Fibroblast of mammary gland (primary cell): Measurements from ENCODE around the gene MB21D2.
"Not testable (repeated sequence)": the region's sequence is repeated elsewhere in the genome, so short reads cannot be mapped to it uniquely, and the experiment has no call there.

Experiments
- DNase-seq: peaks from one replicate; pipeline ENCODE4 v3.0.0-alpha.2; 2010; ENCODE audit warnings: low read depth
- H3K4me3 ChIP-seq: 2 replicates; pipeline ENCODE4 v1.5.1; 2011; ENCODE audit warnings: low read depth, mild to moderate bottlenecking, low read length, moderate library complexity; ENCODE audit not compliant: control insufficient read depth
- CTCF ChIP-seq: conservative IDR thresholded peaks from 2 replicates; pipeline ENCODE4 v1.5.1; 2011; ENCODE audit warnings: low read depth, low read length, inconsistent platforms; ENCODE audit not compliant: control insufficient read depth, insufficient read depth

Gene MB21D2

GRCh38 chr3:192917404-192918274 is at the start of gene MB21D2:
Gene MB21D2, minus strand, starts transcription at chr3:192917856. Its CDS starts 16 bp downstream, at chr3:192917840.
- peak; percentile 70 for DNase-seq
- peak within 1 kb of the TSS; percentile 90 for H3K4me3 ChIP-seq
- no peak for TF ChIP-seq CTCF

GRCh38 chr3:192964959-192965719 is 47.5 kb upstream of the MB21D2 start:
- DNase-seq, H3K4me3 ChIP-seq: not testable (repeated sequence)

GRCh38 chr3:192959773-192960172 is 42.1 kb upstream of the MB21D2 start:
- no peak overlapping the region for H3K4me3 ChIP-seq
- no peak for DNase-seq
- TF ChIP-seq CTCF = no peak

GRCh38 chr3:192958219-192958872 is 40.7 kb upstream of the MB21D2 start:
- DNase-seq = no peak
- H3K4me3 ChIP-seq = no peak overlapping the region
- no peak for TF ChIP-seq CTCF

- peak; percentile 97 for DNase-seq
- peak overlapping the region; percentile 31 for H3K4me3 ChIP-seq
These were observed 39.9 kb upstream of the MB21D2 start for GRCh38 chr3:192957441-192958021.

GRCh38 chr3:192953926-192954325 is 36.3 kb upstream of the MB21D2 start:
- no peak for TF ChIP-seq CTCF
- DNase-seq = no peak
- no peak overlapping the region for H3K4me3 ChIP-seq

More at GRCh38 chr3:192957441-192958021, 39.9 kb upstream of the MB21D2 start:
- no peak for TF ChIP-seq CTCF

GRCh38 chr3:192947421-192947820 is 29.8 kb upstream of the MB21D2 start:
- no peak overlapping the region for H3K4me3 ChIP-seq
- no peak for TF ChIP-seq CTCF
- DNase-seq = peak; percentile 63
